Subcutaneous adipose tissue (tissue), 4 donors: Measurements from ENCODE around the gene TTC8. TPM values are rescaled to one million over a fixed set of nuclear protein-coding genes. Genes with fewer than 3 reads are reported as not detected.

ENCODE experiments used
- CTCF ChIP-seq: fragments of 450-650 bp; IDR thresholded peaks from one replicate; pipeline ENCODE4 v1.5.1; 2016; ENCODE audit warnings: low read depth, mild to moderate bottlenecking, control low read depth, antibody characterized with exemption, moderate library complexity
- small RNA-seq: library from RNA; depleted of rRNA; stranded (forward); fragments of <200 nt; gene quantifications from one replicate; pipeline ENCODE3, GENCODE V24; 2016
- total RNA-seq, 4 donors: library from RNA; depleted of rRNA; stranded (reverse); fragments of >200 nt; gene quantifications; one replicate each; pipeline ENCODE4 v1.1.0, GENCODE V29; 2016

The TTC8 gene
- total RNA-seq, 4 donors from 2014 or later, result 17.4 to 38.9 (median 22.8) TPM

- TF ChIP-seq CTCF, result no peak
These were observed 85.9 kb downstream of the TTC8 start for GRCh38 chr14:88910386-88910785.

GRCh38 chr14:88911809-88912208 lies 87.4 kb downstream of the TTC8 start:
- no peak for TF ChIP-seq CTCF

GRCh38 chr14:88914956-88915355 lies 90.5 kb downstream of the TTC8 start:
- no peak for TF ChIP-seq CTCF

GRCh38 chr14:88919502-88919901 lies 95.1 kb downstream of the TTC8 start:
- TF ChIP-seq CTCF, result no peak

Small RNA genes lying within 50 kb of the gene (small RNA-seq; reads per million reads assigned to genes)
- 0.49 reads per million for gene RF00019
- gene RNU4-92P, result not detected

Other genes with a start within 250 kb of the TTC8 start
- gene EML5, start 31.7 kb upstream of the TTC8 start, total RNA-seq, result 1 to 10 TPM in 1 of 4 donors, under 1 TPM in 3; 0.19 to 1.1 (median 0.33) TPM